Activated CD4-positive, alpha-beta T cell treated with anti-CD3 and anti-CD28 coated beads, Interleukin-2, amount 50 U/mL, for 1 hour (primary cell): ENCODE measurements around the gene CST7.
"Not testable (repeated sequence)": the region's sequence is repeated elsewhere in the genome, so short reads cannot be mapped to it uniquely, and the experiment has no call there.

ENCODE experiments used
- DNase-seq: peaks from one replicate; pipeline ENCODE4 v3.0.0-alpha.2; 2020

Gene CST7

GRCh38 chr20:24987873-24988835 is 39.1 kb downstream of the CST7 start:
- no peak for DNase-seq

DNA sequence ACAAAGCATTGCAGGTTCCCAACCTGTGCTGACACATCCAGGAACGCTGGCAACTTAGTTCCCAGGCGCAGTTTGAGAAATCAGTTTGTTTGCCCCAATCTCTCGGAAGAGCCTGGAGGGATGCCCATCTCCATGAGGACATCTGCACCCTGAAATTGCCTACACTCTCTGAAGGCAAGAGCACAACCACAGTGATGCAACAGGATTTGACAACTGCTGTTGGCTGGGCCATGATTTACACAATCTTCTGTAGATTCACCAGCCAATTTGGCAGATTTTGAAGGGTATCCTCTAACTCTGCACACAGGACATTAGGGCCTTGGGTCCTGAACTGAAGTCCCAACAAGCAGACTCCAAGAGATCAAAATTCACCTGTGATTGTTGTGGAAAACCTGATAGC is 40.1 kb downstream of the CST7 start:
- no peak for DNase-seq

DNA sequence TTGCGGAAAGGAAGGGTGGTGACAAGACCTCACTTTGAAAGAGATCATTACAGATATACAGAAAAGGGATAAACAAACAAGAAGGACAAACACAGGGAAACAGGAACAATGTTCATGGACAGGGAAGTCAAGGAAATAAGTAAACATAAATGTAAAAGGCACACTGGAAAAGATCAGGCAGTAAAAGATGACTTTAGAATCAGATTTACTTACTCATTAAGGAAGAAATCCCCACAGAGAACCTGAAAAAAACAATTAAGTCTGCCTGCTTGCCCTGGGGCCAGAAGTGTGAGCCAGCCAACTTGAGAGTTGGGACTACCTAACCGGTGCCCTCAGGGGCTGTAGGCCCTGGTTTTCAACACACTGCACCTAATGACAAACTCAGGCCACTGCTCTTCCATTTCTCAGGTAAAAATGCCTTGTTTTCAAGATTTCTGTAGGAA is 41.8 kb downstream of the CST7 start:
- no peak for DNase-seq

DNA sequence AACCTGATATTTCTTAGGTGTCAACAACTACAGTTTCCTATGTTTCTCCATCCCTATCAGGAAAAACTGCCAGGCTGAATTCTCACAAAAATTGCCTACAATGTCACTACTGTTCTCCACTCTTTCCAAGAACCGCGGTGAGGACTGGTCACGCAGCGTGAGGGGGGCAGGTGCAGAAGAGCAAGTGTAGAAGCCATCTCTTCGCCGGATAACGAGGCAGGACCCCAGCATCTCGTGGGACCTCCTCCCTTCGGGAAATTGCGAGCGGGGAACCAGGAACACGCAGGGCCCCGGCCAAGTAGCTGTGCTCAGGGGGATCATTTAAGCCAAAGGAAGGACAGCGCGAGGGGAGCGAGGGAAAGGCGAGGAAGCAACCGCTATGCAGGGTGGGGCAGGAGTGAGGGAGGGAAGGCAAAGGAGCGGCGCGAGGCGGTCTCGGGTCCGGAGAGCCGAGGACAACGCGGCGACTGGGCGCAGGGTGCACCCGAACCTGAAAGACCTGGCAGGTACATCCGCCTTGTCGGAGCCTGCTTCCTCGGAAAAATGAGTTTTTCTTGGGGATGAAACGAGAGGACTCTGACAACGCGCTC is 42.9 kb downstream of the CST7 start:
- DNase-seq = no peak

GRCh38 chr20:24992487-24993205 is 43.6 kb downstream of the CST7 start, which contains the start of gene APMAP:
APMAP (minus strand) TSS chr20:24992751; CDS start chr20:24992688, 63 bp downstream.
- DNase-seq = peak; percentile 96

GRCh38 chr20:24993337-24994185 is 44.5 kb downstream of the CST7 start:
- no peak for DNase-seq

- no peak for DNase-seq
Observed at GRCh38 chr20:24994186-24994465, 45.1 kb downstream of the CST7 start.

- peak; percentile 83 for DNase-seq
Observed at GRCh38 chr20:24994470-24995368, 45.6 kb downstream of the CST7 start.

- no peak for DNase-seq
Observed at GRCh38 chr20:24995741-24996448, 46.8 kb downstream of the CST7 start.

DNA sequence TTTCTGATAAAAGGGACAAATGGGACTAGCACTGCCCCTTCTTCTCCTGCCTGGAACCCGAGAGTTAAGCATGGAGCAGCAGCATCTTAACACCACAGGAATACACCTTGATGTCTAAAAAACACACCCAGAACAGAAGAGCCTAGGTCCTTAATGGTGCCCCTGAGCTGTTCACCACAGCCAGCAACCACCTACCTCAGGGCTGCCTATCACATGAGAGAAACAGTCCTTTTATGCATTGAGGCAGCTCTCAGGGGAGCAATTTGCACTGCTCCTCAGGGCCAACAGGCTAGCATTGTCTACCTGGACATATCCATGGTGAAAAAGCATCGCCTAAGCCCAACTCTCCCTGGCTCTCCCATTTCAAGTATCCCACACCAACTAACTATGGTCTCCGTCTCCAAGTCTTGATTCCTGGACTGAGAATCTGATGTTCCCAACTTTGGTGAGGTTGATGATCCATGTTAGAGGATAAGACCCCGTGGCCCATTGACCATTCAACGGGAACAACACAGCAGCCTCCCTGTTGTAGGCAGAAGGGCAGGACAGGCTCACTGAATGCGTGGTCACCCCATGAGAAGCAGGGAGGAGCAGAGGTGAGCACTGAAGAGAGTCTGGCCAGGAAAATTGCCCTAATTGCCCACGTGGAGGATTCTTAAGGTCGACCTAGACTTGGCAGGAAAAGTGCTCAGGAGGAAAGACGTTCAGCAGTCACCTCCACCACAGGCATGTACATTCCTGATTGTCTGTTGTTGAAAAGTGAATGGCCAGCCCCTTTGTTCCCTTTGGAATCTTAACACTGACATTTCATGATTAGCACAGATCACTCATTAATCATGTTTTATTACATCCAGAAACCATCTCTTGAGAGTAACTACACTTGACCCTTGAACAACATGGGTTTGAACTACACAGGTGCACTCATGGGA is 47.6 kb downstream of the CST7 start:
- DNase-seq = no peak

GRCh38 chr20:24998121-24998520 is 49.1 kb downstream of the CST7 start:
- DNase-seq = no peak

- DNase-seq = no peak
Observed at GRCh38 chr20:24998631-24999445, 49.8 kb downstream of the CST7 start.

DNA sequence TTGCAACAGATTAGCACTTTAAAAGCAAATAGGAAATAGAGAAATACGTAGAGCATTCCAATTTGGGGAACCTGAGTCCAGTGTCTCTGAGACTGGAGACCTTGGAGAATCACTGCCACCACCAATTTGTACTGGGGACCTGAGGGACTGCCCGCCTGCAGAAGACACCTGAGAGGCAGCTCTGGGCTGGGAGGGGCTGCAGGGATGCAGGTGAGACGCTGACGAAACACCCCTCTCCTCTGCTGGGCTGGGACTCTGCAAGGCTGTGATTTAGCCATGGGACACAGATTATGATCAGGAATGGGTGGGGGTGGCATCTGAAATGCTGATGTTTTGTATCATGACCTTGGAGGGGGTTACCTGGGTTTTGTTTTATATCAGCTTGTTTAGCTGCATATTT is 50.5 kb downstream of the CST7 start:
- DNase-seq = no peak

DNA sequence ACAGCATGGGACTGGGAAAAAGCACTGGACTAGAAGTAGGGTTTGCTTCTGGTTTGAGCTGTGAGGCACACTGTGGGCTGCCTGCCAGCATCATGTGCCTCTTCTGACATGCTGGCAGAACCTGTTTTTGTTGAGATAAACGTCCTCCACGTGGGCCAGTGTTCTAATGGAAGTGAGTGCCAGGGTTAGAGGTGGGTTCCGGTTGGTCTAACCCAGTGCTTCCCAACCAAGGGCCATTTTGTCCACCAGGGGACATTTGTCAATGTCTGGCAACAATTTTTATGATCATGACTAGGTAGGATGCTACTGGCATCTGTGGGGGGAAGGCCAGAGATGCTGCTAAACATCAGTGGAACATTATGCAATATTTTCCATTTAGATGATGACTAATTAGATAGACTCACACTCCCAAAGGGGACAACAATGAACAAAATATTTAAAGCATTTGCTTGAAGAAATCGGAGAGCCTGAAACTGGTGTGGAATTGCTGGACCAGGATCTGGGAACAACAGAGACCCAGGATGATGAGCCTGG is 51.3 kb downstream of the CST7 start:
- no peak for DNase-seq

DNA sequence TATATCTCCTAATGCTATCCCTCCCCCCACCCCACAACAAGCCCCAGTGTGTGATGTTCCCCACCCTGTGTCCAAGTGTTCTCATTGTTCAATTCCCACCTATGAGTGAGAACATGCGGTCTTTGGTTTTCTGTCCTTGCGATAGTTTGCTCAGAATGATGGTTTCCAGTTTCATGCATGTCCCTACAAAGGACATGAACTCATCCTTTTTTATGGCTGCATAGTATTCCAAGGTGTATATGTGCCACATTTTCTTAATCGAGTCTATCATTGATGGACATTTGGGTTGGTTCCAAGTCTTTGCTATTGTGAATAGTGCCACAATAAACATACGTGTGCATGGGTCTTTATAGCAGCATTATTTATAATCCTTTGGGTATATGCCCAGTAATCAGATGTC is 52.3 kb downstream of the CST7 start:
- not testable (repeated sequence) for DNase-seq

GRCh38 chr20:25003002-25003401 is 53.9 kb downstream of the CST7 start:
- no peak for DNase-seq

DNA sequence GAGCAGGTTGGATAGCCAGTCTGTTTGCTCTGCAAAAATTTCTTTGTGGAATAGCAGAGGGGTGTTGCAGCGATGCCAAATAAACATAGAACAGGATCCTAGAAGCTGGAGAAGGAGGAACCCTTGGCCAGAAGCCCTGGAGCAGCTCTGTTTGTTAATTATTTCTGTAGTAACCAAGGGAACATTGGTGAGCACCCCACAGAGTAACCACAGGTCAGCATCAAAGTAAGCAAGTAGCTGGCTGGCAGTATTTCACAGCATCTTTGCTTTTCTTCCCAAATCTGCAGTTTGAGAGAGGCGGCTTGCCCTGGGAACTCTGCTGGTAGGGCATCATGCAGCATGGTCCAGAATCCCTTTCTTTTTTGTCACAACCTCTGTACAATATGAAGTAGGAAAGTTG is 56.2 kb downstream of the CST7 start:
- DNase-seq = no peak

- DNase-seq = no peak
Observed at GRCh38 chr20:25005661-25006060, 56.6 kb downstream of the CST7 start.
